Stimulated activated CD8-positive, alpha-beta memory T cell treated with anti-CD3 and anti-CD28 coated beads, Interleukin-7, amount 100 ng/mL, for 48 hours (primary cell): ENCODE data around the gene NUP88.
"Not testable (repeated sequence)": the region's sequence is repeated elsewhere in the genome, so short reads cannot be mapped to it uniquely, and the experiment has no call there.

Experiments
- DNase-seq, 2 donors: peaks; one replicate each; pipeline ENCODE4 v3.0.0-alpha.2; 2020; ENCODE audit warnings: low read depth in 1 of 2; ENCODE audit errors: extremely low read depth in 1 of 2

NUP88 gene

DNA sequence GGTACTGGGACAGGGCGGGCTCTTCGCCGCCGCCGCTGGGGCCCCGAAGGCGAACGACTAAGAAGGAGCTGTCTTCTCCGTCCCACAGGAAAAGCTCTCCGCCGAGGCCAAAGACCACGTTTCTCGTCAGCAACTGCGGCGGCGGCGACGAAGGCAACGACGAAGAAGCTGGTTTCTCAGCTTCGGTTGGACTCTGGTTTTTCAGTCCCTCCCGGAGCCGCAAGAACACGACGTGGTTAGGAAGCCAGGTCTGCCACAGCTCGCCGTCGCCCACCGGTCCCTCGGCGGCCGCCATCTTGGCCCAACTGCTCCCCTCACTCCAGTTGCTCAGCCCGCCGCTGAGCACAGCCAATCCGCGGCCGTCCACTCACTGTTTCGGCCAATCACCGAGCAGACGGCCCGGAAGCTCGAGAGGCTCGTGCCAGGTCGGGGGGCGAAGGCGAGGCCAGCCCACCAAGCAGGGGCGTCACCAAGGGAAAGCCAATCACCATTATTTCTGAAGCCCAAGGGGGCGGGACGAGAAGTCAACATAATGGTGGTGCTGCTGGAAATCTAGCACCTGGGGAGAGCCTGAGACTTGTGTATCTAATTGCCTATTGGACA is at the start of gene NUP88:
Gene NUP88 (minus strand): TSS at position 307 of the 603 bp plus-strand sequence. CDS start 12 bp downstream, at position 295.
- DNase-seq: peak; percentile 94 to 97

DNA sequence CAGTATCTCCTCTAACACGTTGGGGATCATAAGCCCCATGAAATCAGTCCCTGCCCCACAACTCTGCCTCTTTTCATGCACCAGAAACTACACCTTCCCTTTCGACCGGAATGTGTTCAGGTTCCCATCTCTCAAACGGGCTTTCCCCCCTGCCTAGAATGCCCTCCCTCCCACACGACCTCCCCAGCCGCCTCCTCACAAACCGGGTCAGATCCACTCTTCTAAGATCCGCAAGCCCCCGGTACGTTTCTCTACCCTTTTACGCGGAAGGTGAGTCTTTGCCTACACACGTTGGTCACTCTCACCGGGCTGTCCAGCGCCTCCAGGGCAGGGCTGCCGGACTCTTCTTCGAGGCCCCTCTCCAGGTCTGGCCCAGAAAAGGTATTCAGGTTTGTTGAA is 48.6 kb upstream of the NUP88 start:
- no peak for DNase-seq

DNA sequence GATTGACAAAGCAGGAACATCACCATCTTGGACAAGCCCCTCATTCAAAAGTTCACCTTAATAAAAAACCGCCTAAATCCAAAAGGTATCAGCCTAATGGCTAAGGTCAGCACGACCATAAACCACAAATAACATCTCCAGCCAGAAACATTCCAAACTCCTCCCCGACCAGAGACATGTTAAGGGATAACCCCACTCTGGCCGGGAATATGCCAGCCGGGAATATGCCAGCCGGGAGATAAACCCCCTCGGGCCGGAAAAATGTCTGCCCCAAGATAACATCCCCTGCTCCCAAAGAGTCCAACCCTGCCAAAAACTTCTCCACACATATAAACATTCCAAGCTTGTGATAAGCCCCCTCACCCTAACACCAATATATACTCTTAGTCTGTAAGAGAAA is 48.0 kb upstream of the NUP88 start:
- no peak for DNase-seq

DNA sequence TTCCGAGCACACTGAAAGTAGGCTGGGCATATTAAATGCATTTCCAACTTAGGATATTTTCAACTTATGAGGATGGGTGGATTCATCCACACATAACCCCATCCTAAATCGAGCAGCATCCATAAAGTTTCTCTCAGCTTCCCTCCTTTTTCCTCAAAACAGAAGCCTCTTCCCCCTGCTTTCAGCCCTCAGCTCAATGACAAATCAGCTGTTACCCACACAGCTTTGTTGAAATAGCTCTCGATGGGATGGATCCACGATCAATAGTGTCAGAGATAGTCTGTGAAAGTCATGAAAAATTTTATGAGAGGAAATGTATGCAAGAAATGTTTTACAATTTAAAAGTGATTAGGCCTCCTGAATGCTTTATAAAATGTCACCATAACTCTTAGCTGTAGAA is 46.8 kb upstream of the NUP88 start:
- DNase-seq: no peak

DNA sequence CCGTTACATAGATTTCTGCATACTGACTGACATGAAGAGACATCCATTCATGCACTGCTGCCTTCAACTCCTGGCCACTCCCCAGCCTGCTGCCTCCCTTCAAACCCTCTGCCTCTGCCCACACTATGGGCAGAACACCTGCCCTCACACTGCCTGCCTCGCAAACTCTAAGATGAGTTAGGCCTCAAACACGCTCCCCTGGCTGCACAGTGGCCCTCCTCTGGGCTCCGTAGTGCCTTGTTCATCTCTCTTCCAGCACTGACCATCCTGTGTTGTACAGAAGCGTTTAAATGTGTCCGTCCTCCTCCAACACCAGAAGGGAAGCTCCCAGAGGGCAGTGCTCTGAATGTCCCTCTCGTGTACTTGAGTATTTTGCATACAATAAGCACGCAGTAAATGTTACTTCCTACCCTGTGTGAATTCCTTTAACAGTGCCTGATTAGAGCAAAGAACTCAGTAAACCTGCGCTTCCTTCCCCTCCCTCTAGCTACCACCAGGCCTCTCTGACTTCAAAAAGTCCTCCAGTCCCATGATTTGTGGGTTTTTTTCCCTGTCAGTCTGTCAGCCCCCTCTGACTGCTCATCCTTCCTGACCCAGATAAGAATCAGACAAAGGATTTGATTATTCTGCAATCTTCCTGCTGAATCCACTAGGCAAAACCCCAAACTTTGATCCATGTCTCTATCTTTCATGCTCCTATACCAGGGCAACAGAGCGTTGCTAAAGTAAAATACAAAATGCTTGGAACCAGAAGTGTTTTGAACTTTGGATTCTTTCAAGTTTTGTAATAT is 45.5 kb upstream of the NUP88 start:
- DNase-seq: no peak

DNA sequence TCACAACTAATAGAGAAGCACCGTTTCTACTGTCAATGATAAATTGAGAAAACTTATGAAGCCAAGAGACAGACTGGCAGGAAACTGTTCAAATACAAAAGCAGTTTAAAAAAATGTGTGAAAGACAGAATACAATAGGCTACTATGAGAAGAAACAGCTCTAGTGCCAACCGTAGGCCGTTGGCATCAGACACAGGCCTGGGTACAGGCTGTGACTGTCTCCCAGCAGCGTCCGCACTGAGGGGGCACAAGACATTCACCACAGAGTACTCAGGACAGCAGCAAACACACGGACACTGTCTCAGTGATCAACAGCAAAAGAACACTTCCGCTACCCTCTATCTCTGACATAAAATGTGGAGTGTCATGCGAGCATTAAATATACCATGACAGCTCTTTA is 27.3 kb upstream of the NUP88 start:
- no peak for DNase-seq

DNA sequence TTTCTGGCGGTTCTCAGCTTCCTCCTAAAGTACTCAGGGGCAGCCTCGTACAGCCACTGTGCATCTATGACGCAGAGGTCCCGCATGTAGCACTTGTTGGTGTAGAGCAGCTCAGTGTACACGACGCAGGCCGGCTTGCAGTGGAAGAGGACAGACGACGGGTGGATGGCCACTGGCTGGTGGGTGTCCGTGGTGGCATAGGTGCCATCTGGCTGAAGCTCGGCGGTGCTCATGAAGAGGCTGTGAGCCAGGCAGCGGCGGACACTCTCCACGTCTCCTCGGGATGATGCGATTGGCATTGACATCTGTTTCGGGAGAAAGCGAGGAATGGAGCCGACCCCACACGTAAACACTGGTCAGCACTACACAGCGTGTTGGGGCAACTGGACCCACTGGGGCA is 24.7 kb upstream of the NUP88 start:
- no peak for DNase-seq

DNA sequence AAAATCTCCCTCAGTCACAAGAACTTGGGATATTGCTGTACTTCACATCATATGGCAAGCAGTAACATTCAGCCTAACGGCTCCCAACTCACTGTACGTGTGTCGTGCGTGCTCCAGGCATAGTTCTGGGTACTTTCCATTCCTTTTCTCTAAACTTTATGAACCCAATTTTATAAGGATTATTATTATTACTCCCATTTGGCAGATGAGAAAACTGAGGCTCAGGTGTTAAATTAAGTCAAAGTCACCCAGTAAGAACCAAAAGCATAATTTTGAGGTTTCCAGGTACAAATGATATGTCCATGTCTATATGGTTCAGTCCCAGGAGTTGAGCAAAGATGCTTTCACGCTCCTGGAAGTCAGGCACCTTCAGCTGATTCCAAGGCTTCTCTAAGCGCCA is 24.3 kb upstream of the NUP88 start:
- DNase-seq: no peak

DNA sequence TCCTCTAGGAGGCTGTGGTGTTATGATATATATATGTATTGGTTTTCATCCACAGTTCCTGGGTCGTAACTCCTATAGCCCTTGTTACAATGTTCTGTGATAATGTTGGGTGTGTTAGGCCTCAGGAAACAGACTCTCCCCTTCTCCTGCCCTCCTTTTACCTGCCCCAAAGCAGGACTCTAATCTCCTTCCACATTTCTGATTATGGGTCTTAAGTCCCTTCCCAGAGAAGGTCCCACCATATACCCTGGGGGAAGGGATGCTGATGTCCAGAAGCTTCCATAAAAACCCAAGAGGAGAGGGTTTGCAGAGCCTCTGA is 19.9 kb upstream of the NUP88 start:
- DNase-seq: no peak

DNA sequence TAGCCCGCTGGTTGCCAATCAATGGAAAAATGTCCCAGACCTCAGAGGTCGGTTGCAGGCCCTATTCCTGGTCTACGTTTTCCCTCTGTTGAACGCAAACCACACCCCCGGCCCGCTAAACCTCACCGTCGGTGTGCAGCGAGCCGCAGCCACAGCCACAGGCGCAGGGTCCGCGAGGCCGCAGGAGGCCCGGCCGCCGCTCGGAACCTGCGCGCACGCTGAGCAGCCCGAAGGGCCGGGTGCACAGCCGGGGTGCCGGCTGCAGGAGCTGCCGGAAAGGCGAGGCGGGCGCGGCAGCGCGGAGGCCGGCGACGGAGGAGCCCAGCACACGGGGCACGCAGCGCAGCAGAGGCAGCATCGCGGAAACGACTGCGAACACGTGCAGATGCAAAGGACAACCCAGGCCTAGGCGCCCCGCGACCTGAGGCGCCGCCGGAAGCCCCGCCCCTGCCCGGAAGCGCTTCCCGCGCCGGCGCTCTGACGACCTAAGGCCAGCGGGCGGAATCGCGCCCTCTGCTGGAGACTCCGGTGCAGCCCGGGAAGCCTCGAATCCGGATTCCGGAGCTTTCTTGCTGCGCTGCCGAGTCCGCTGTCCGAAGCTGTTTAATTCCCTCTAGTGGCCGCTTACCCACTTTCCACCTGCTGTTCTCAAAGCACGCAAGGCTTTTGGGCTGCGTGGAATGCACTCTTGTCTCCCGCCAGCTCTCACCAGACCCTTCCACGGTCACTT is 19.4 kb upstream of the NUP88 start, which contains the start of gene C1QBP:
Gene C1QBP (minus strand): TSS at position 440 of the 730 bp plus-strand sequence. CDS start 82 bp downstream, at position 358.
- peak; percentile 79 to 81 for DNase-seq

DNA sequence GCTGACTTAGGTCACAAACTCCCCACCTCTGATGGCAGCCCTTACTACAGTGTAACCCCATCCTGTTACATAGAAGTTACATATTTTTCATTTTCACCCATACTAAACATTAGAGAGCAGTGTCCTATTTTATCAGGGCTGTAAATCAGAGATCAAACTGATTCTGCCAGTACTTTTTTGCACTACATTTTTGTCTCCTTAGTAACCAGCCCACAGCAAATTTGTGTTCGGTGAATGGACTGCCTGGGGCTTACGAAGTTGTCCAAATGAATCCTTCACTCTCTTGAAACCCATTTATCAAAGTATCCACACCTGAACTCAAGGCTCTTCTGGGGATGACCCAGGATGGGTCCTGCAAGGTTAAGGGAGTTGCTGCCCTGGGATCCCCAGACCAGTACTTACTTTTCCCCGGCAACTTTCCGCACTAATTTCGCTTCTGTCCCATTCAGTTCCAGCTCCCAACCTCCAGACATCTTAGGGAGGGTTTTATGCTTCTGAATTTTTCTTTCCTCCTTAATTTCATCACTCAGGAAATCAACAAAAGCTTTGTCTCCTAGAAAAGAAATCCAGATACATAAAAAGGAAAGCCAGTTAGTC is 18.4 kb upstream of the NUP88 start:
- no peak for DNase-seq

DNA sequence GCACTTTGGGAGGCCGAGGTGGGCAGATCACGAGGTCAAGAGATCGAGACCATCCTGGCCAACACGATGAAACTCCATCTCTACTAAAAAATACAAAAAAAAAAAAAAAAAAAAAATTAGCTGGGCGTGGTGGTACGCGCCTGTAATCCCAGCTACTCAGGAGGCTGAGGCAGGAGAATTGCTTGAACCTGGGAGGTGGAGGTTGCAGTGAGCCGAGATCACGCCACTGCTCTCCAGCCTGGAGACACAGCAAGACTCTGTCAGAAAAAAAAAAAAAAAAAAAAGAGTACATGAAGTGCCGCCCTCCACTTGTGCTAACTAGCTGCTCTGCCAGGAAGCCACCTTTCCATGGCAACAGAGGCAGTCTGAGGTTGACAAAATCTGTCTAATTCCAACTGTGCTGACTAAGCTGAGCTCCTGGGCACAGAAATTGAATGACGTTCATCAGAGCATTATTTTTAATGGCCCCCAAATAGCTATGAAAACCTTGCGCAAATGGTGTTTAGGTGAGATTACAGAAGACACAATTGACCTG is 16.4 kb upstream of the NUP88 start:
- not testable (repeated sequence) for DNase-seq

DNA sequence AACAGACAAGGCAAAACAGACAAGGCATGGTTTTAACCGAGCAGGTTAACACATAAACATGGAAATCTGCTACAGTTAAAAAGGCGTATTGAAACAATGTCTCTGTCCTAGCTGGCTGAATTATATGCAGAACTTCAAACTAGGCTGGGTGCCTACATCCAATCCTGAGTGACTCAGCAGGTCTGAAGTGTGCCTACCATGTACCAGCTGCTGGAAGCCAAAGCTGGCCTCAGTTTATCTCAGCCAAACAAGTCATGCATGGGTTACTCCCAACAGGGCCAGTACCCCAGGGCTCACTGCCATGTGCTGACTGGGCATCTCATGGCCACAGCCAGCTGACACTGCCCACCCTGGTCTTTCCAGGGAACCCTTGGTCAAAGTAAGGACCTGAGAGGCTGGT is 15.5 kb upstream of the NUP88 start:
- DNase-seq: no peak

DNA sequence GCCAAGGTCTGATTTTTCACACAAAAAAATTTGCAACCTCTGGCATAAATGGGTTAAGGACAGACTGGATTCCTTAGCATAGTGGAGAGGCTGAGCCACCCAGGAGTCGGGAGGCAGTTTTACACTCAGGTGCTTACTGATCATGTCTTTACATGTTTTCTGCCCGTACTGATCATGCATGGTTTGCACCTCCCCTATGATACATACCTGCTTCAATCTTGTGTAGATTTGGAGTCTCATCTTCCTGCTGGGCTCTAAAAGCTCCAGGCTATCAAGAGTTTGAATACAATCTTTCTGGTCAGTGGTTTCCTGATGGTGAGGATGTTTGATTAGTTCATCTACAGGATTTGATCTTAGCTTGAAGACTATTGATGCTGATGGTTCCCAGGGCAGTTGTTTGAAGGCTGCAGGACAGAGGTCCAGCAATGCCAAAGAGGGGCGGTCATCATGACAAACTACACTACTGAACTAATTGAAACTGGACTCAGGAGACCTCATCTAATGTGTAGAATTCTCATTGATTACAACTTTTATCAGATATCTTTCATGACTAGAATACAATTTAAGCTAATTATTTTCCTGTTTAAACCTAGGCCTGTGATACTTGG is 12.6 kb upstream of the NUP88 start:
- DNase-seq: no peak

DNA sequence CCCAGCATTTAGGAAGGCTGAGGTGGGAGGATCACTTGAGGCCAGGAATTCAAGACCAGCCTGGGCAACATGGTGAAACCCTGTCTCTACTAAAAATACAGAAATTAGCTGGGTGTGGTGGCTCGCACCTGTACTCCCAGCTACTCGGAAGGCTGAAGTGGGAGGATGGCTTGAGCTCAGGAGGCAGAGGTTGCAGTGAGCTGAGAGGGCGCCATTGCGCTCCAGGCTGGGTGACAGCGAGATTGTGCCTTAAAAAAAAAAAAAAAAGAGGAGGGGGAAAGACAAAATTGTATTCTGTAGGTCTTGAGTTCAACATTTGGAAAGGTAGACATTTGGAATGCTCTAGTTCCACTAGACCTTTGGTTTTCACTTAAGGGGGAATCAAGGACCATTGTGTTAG is 11.8 kb upstream of the NUP88 start:
- not testable (repeated sequence) for DNase-seq

DNA sequence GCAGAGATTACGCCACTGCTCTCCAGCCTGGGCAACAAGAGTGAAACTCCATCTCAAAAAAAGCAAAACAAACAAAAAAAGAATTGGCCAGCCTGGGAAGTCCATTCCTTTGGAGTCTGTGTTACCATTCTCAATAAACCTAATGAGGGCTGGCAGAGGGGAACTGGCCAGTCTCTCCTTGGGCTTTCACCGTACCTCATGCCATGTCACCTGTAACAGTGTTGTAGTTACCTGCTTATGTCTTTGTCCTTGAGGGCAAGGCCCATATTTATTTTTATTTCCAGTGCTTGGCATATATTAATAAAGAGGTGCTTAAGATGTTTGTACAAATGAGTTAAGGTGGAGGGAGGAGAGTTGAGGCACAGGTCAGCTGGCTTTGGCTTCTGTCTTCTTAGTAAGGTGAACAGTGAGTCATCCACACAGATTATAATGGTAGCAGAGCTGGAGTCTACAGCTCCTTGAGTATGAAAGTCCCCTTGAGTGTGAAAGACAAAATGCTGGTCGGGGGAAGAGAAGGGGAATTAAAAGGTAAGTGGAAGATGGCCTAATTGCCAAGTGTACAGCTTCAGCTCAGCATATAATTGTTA is 11.0 kb upstream of the NUP88 start:
- no peak for DNase-seq

DNA sequence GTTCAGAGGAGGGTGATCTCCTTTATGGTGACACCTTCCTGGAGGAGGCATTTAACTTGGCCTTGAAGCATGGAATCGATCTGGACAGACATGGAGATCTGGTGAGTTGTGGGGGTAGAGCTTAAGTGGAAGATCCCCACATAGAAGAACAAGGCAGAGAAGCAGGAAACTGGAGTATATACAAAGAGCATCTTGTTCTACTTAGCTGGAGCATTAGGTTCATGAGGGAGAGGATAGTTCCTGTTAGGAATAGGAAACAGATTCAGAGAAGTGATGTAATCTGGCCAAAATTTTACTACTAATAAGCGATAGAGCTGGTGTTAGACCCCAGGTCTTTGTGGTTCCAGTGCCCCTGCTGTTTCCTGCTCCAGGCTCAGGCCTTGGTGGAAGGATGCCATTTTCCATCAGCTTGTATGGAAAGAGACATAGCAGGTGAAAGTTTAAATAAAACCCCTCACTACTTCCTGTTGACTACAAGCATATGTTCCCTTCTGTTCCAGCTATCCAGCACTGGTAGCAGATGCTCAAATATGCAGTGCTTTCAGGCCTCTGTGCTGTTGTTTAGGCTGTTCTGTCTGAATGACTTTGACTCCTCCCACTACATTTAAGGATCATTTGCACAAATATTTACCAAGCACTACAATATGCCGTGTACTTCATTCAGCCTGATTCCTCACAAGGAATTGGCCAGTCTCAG is 9.9 kb upstream of the NUP88 start:
- no peak for DNase-seq

DNA sequence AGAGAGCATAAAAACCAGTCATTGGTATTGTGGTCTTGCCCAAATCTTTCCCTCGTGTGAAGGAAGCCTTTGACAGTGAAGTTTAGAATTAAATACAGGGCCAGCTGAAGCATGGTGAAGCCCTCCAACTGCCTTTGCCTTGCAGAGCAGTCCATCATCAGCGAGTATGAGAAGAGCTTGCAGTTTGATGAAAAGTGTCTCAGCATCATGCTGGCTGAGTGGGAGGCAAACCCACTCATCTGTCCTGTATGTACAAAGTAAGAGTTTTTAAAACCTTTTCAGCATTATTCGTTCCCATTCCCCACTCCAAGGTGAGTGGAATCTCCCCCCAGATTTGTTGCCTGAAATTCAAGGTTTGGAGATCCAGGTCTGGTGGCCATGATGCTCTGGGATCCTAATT is 6.4 kb upstream of the NUP88 start:
- DNase-seq: no peak

DNA sequence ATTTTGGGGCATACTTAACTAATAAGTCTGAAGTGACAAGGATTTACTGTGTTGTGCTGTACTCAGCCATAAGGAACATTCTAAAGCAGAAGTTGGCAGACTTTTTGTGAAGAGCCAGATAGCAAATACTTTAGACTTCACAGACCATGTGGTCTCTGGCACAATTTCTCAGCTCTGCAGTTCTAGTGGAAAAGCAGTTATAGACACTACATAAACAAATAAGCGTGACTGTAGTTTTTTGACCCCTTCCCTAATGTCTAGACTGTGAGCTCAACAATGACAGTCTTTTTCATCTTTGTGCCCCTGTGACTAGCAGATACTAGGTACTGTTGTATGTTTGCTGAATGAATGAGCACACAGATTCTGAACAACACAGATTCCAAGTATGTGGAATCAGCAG is 5.4 kb upstream of the NUP88 start:
- DNase-seq: no peak

DNA sequence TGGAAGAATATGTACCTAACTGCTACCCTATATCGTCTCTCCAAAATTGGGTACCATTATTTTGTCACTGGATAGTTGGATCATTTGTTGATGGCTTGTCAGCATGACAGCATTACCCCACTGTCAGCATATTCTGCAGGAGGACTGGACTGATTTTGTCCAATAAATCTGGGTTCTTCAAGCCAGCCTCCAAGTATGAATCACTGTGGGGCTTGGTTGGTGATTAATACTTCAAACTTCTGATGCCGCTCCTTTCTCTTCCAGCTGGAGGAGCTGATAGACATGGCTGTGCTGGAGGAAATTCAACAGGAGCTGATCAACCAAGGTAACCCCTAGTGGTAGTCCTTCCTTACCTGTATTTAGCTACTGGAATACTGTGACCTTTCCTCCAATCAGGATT is 3.0 kb upstream of the NUP88 start:
- no peak for DNase-seq
